A549 treated with dexamethasone at 1 μM for 4 hours (cell line): ENCODE data around the gene EPB41L4A. TPM values are rescaled to one million over a fixed set of nuclear protein-coding genes. Genes with fewer than 3 reads are reported as not detected.

Experiments used
- total RNA-seq: library from RNA; stranded (reverse); fragments of 200-300 nt; extraction: Qiagen RNA extraction; gene quantifications from 5 replicates; pipeline ENCODE4 v1.2.3, GENCODE V29; 2022

EPB41L4A gene
- 3.7 to 4.2 TPM (median 3.7 TPM) in 5 replicates for total RNA-seq

GRCh38 chr5:112419164-112419985 lies at the start of gene EPB41L4A:
Gene EPB41L4A (minus strand): TSS chr5:112419277. CDS start chr5:112419039, 238 bp downstream.

